ENCODE measurements around the gene IVD.

DNA sequence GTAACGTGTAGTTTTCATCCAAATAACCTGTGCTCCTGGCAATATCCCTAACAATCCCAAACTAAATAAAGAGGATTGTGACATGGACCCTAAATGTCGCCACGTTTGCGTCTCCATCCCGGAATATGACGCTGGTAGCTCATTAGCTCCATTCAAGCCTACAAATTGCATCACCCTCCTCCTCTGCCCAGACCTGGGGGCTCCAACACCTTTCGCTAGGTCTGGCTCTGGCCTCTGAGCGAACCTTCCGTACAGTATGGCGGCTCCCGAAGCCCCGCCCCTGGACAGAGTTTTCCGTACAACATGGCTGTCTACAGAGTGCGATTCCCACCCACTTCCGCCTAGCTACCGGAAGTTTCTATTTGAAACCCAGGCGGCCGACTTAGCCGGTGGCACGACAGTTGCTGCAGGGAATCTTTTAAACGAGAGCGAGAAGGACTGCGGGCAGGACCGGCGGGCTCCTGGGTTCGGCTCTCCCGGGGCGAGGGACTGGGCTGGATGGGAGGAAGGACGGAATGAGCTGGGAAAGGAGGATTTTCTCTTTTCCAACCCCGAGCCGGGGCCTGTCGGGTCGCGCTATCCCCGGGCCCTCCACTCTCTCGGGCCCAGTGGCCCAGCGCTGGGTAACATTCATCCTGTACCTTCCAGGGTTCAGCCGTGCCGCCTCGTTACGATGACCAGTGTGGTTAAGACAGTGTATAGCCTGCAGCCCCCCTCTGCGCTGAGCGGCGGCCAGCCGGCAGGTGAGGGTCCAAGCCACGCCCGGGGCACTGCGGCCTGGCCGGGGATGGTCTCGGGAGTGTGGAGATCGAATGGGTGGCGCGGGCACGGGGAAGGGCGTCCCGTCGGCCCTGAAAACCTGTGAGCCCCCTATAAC lies 22.8 kb upstream of the IVD start, which contains the start of gene KNSTRN:
- TF ChIP-seq, protein P1, sequence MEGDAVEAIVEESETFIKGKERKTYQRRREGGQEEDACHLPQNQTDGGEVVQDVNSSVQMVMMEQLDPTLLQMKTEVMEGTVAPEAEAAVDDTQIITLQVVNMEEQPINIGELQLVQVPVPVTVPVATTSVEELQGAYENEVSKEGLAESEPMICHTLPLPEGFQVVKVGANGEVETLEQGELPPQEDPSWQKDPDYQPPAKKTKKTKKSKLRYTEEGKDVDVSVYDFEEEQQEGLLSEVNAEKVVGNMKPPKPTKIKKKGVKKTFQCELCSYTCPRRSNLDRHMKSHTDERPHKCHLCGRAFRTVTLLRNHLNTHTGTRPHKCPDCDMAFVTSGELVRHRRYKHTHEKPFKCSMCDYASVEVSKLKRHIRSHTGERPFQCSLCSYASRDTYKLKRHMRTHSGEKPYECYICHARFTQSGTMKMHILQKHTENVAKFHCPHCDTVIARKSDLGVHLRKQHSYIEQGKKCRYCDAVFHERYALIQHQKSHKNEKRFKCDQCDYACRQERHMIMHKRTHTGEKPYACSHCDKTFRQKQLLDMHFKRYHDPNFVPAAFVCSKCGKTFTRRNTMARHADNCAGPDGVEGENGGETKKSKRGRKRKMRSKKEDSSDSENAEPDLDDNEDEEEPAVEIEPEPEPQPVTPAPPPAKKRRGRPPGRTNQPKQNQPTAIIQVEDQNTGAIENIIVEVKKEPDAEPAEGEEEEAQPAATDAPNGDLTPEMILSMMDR (conservative IDR thresholded peaks at IDR 0.05; ENCODE audit: low read depth, low read length) = no peak
- no peak for TF ChIP-seq EZH2 (IDR thresholded peaks at IDR 0.05; ENCODE audit: low read length, unreplicated experiment)

Data from PC-3 (cell line).